GM18502 (cell line): ENCODE results near the gene INF2.
"Not testable (repeated sequence)": the region's sequence is repeated elsewhere in the genome, so short reads cannot be mapped to it uniquely, and the experiment has no call there.

Experiments
- ATAC-seq: cut with Tn5 transposase; IDR thresholded peaks from one replicate; pipeline ENCODE4 v1.9.1; 2021; ENCODE audit warnings: mild to moderate bottlenecking; ENCODE audit not compliant: unreplicated experiment, poor library complexity

Gene INF2

GRCh38 chr14:104745431-104745830, 56.0 kb downstream of the INF2 start:
- no peak for ATAC-seq

DNA sequence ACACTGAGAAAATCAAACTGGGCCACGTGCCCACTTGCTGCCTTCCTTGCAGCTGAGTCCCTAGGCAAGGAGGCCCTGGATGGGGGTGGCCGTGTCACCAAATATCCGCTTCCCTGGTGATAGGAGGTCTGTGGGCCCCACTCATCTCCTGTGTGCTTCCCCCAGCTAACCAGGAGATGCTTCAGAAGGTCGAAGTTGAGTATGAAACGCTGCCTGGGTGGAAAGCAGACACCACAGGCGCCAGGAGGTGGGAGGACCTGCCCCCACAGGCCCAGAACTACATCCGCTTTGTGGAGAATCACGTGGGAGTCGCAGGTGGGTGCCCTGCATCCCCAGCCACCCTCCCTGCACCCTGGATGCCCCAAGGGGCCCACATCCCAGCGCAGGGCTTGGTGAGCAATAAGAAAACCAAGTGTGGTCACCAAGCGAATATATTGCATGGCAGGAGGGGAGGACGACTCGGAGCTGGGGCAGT, 56.7 kb downstream of the INF2 start:
- no peak for ATAC-seq

DNA sequence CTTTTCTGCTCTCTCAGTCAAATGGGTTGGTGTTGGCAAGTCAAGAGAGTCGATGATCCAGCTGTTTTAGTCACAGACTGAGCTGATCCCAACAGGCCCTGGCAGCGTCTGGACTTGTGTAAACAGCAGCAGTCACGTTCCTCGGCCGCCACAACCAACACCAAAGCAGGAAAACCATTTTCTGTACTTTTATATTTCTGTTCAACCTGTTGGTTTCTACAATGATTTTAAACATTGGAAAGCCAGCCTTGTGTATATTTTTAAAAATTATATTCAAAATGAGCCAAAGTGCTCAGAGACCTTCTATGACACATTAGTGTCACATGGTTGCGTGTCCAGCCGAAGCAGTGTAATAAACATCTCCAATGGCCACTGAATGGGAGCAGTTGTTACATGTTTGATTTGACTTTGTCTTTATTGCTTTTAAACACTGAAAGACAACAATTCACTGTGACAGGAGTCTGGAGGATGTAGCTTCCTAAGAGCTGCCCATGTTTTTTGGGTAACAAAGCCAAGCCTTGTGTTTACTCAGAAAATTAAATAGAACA, 57.6 kb downstream of the INF2 start:
- no peak for ATAC-seq

- no peak for ATAC-seq
Measured at GRCh38 chr14:104747876-104748275, 58.5 kb downstream of the INF2 start.

DNA sequence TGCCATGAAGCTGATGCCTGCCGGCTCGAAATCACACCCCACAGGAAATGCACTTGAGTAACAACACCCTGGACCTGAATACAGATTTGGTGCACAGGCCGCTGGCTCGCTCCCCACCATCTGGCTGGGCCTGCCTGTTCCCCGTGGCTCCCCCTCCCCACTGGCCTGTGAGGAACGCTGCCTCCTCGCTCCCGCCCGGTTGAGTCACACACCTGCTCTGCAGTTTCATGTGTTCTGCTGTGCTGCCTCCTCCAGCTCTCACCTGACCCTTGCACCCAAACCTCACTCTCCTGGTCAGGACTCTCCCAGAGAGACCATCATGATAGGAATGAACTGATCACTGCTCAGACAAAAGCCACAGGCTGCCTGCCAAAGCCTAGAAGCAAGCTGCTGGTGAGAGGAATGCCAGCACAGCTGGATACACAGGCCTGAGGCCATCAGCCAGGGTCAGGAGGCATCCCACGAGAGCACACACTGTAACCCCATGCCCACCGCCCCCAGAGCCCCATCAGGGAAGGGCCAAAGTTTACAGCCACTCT, 59.8 kb downstream of the INF2 start:
- ATAC-seq = no peak

DNA sequence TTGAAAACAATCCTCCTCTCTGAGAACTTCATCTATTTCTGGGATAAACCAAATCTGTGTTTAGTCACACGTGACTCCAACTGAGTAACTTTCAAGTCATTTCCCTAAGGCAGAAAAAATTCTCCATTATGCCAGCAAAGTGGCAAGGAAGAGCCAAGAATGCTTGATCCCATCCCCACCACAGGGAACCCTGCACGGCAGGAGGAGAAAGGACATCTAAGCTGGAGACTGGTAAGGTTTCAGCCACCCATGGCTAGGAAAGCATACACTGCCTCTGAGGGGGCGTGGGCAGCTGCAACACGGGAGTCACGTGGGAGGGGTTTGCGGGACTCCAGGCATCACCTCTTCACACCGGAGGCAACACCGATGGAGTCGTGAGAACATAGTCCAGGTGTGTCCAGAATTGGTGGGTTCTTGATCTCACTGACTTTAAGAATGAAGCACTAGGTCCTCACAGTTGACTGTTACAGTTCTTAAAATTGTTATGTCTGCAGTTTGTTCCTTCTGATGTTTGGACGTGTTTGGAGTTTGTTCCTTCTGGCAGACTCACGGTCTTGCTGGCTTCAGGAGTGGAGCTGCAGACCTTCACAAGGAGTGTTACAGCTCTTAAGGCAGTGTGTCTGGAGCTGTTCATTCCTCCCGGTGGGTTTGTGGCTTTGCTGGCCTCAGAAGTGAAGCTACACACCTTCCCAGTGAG, 60.8 kb downstream of the INF2 start:
- ATAC-seq = no peak

GRCh38 chr14:104750753-104751057, 61.3 kb downstream of the INF2 start:
- not testable (repeated sequence) for ATAC-seq

DNA sequence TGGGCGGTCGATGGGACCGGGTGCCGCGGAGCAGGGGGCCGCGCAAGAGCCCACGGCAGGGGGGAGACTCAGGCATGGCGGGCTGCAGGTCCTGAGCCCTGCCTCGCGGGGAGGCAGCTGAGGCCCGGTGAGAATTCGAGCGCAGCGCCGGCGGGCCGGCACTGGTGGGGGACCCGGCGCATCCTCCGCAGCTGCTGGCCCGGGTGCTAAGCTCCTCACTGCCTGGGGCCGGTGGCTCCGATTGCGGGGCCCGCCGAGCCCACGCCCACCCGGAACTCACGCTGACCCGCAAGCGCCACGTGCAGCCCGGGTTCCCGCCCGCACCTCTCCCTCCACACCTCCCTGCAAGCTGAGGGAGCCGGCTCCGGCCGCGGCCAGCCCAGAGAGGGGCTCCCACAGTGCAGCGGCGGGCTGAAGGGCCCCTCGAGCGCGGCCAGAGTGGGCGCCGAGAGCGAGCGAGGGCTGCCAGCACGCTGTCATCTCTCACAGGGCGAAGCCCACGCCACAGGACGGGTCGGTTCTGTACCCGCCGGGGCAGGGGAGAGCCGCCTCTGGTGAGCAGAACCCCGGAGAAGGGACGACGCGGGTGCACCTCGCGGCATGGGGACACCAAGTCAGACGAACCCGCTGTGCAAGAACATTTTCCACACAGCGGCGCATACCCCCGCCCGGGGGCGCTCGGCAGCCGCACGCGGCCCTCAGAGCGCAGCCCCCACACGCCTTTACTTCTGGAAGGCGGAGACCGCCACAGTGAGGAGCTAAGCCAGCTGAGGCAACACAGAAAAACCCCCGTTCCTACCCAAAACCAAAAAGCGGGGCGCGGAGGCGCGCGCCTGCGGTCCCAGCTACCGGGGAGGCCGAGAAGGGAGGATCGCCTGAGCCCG, 62.4 kb downstream of the INF2 start:
- ATAC-seq = no peak

DNA sequence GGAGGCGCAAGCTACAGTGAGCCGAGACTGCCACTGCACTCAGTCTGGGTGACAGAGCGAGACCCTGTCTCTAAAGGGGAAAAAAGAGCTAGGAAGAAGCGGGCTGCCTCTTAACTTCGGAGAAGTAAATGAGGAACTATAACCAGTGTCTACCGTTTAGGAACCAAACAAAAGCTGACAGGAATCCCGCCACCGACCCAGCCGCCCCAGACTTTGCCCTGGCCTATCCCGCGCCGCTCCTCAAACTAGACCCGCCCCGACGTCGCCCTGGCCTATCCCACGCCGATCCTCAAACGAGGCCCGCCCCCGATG, 63.0 kb downstream of the INF2 start:
- no peak for ATAC-seq

- peak; percentile 87 for ATAC-seq
Measured at GRCh38 chr14:104752735-104753527, 63.5 kb downstream of the INF2 start, which contains the start of gene SIVA1. Gene SIVA1, plus strand, starts transcription at chr14:104753147. Its CDS starts 55 bp downstream, at chr14:104753202.

DNA sequence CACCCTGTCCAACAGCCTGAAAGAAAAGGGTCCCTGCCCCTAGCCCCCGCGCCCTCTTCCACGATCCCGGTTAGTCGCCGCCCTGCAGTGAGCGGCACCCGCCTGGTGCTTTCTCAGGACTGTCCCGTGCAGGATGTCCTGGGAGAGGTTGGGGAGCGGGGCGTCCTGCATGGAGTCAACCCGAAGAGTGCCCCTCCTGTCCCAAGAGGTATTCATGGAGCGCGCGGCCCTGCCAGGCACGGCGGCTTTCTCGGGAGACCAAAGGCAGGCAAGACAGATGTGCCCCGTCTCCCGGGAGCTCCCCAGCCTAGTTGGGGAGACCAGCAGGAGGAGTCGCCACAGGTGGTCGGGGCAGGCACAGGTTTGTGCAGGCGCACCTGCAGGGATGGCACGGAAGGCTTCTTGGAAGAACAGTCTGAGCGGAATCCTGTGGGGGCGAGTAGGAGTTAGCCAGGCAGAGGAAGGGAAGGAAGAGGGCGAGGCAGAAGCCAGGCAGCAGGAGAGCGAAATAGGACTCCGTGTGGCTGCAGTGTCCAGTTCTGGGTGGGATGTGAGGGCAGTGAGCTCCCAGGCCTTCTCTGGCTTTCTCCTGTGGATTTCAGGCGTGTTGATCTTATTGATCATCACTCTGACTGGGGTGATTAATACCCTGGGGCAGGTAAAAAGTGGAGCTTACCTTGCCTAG, 64.3 kb downstream of the INF2 start:
- ATAC-seq = no peak

DNA sequence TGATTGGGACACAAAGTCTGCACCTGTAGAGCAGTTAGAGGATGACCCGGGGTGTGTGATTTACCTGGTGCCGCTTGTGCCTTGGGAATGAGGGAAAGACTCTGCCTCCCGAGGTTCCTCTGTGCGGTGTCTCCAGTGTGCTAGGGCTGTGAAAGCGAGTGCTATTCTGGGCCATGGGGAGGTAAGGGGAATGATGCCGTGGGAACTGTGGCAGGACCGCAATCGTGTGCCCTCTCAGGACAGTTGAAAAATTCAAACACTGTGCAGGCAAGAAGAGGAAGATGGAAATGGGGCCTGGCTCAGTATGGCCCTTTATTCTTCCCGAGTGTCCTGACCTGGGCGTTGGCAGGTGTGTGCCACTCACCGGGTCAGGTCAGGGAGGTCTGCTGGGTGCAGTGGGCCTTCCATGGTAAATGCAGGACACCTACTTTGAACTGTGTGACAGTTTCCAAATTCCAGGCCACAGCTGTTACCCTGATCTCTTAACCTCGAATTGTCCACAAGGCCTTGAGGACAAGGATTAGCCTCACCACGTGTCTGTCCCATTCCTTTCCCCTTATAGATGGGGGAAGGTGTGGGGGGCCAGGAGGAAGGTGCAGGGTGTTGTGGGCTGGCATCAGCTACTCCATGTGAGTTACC, 64.9 kb downstream of the INF2 start:
- ATAC-seq = no peak

GRCh38 chr14:104755621-104756020, 66.2 kb downstream of the INF2 start:
- no peak for ATAC-seq

- ATAC-seq = no peak
Measured at GRCh38 chr14:104756477-104757237, 67.2 kb downstream of the INF2 start.

GRCh38 chr14:104757238-104757585, 67.8 kb downstream of the INF2 start:
- no peak for ATAC-seq

DNA sequence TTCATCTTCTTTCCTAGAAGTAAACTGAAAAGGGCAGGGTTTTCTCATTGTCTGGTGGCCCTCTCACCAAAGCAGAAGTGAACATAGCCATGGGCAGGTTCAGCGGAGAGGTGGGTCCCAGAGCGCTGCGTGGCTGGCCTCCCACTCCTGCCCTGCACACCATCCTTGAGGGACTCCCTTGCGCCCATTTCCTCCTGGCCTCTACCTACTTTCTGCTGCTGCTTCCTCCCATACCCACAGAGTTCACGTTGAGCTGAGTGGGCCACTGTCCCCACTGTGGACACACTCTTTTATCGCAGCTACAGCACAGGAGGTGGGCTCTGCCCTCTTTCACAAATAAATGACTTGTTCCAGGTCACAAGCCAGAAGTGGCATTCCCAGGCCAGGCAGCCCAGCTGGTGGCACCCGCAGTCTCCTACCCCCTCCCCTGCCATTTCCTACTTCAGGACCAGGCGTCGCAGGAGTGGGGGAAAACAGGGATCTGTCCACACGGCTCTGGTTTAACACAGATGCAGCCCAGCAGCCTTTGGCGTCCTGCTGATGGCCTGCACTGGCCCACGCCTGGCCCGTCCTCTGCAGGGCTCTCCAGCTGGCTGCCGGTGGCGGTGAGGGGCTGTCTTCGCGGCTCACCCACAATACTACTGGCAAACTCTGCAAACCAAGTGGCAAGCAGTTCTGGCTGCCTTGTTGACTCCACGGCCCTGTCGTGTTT, 68.4 kb downstream of the INF2 start:
- ATAC-seq = no peak

DNA sequence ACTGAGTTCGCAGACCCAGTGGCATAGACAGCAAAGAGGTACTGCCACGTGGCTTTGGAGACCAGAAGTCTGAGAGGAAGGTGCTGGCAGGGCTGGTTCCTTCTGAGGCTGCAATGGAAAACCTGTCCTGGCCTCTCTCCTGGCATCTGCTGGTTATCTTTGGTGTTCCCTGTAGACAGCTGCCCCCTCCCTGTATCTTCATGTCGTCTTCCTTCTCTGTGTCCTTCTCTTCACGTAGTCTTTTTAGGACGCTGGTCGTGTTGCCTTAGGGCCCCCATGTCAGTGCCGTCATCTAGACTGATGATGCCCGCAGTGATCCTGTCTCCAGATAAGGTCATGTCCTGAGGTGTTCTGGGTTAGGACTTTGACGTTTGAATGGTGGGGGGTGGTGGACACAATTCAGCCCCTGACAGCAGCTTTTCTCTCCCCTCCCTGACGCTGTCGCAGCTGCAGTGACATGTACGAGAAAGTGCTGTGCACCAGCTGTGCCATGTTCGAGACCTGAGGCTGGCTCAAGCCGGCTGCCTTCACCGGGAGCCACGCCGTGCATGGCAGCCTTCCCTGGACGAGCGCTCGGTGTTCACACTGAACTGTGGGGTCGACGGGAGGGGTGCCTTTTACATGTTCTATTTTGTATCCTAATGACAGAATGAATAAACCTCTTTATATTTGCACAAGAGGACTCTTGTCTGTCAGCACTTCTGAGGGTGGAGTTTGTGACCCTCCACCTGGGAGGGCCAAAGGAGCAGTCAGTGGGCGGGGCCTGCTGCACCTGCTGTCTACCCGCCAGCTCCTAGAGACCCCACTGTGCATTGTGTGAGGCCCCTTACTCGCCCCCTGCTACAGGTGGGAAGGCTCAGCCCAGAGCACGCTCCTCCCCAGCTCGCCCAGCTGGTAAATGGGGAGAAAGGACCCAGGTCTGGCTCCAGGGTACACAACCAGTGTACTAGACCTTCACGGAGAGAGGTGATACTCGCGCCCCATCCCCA, 69.9 kb downstream of the INF2 start:
- ATAC-seq = no peak
